PC-9 (cell line): ENCODE measurements around the gene MOK.

Experiments
- CTCF ChIP-seq: fragments of 200-600 bp; sonication (generic); conservative IDR thresholded peaks from 2 replicates; pipeline ENCODE4 v1.6.1; 2017; ENCODE audit warnings: mixed run types, antibody characterized with exemption, mild to moderate bottlenecking, moderate library complexity
- EZH2 ChIP-seq: fragments of 200-600 bp; sonication (generic); IDR thresholded peaks from 2 replicates; pipeline ENCODE4 v1.8.0; 2017; ENCODE audit warnings: antibody characterized with exemption, low read depth

DNA sequence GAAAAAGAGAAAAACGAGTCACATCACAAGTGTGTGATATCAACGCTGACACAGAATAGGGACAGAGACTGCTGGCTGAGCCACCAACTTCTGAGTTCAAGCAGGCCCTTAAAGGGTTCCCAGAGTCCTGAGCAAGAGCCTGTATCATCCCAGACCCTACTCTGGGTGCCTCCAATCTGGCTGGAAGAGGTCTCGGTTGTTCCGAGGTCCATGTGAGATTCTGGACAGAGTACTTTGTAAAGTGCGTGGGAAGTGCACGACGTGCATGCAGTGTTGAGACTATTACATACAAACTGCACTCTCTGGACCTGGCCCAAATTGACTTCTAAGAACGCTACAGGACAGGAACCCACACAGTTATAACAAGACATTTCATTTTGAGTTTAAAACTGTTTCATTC, 40.6 kb downstream of the MOK start:
- TF ChIP-seq CTCF: no peak
- TF ChIP-seq EZH2: no peak
